ENCODE results near the gene ADAM12. TPM values are rescaled to one million over a fixed set of nuclear protein-coding genes. Genes with fewer than 3 reads are reported as not detected.
"Not testable (repeated sequence)": the region's sequence is repeated elsewhere in the genome, so short reads cannot be mapped to it uniquely, and the experiment has no call there.

The ADAM12 gene
- total RNA-seq, 2 donors from 2014 or later: 15.2 to 36.6 TPM

- Mint-ChIP-seq H3K36me3 (ENCODE audit: low read depth) (no peaks in the 10 kb centered on the region), H3K27me3 (no peaks in the 10 kb centered on the region), H3K27ac (no peak overlapping the region), H3K4me3 (no peak overlapping the region), H3K4me1 (no peaks in the 10 kb centered on the region)
- ATAC-seq: no peak
- H3K9me3 ChIP-seq (ENCODE audit: control insufficient read depth, low read length, poor library complexity, severe bottlenecking): no peaks in the 10 kb centered on the region
- DNase-seq: no peak
Observed at GRCh38 chr10:126397640-126398382, 9.5 kb upstream of the ADAM12 start.

- H3K27me3 Mint-ChIP-seq: no peaks in the 10 kb centered on the region
- no peak overlapping the region for H3K27ac Mint-ChIP-seq
- H3K9me3 ChIP-seq (ENCODE audit: control insufficient read depth, low read length, poor library complexity, severe bottlenecking): no peaks in the 10 kb centered on the region
- DNase-seq: no peak
- no peak overlapping the region for H3K4me3 Mint-ChIP-seq
- no peaks in the 10 kb centered on the region for H3K4me1 Mint-ChIP-seq
- ATAC-seq: no peak
- H3K36me3 Mint-ChIP-seq (ENCODE audit: low read depth): no peaks in the 10 kb centered on the region
Observed at GRCh38 chr10:126397156-126397555, 8.9 kb upstream of the ADAM12 start.

- H3K27ac Mint-ChIP-seq: no peak overlapping the region
- no peaks in the 10 kb centered on the region for H3K27me3 Mint-ChIP-seq
- H3K36me3 Mint-ChIP-seq (ENCODE audit: low read depth): no peaks in the 10 kb centered on the region
- H3K4me1 Mint-ChIP-seq: no peaks in the 10 kb centered on the region
- ATAC-seq (no peak), DNase-seq (no peak)
- H3K9me3 ChIP-seq (ENCODE audit: control insufficient read depth, low read length, poor library complexity, severe bottlenecking): no peaks in the 10 kb centered on the region
- no peak overlapping the region for H3K4me3 Mint-ChIP-seq
Observed at GRCh38 chr10:126394948-126395347, 6.7 kb upstream of the ADAM12 start.

- DNase-seq (no peak), ATAC-seq (no peak)
- no peaks in the 10 kb centered on the region for H3K4me1 Mint-ChIP-seq
- H3K4me3 Mint-ChIP-seq: no peak overlapping the region
- no peaks in the 10 kb centered on the region for H3K9me3 ChIP-seq (ENCODE audit: control insufficient read depth, low read length, poor library complexity, severe bottlenecking)
- H3K27ac Mint-ChIP-seq: no peak overlapping the region
- H3K36me3 Mint-ChIP-seq (ENCODE audit: low read depth): no peaks in the 10 kb centered on the region
- H3K27me3 Mint-ChIP-seq: no peaks in the 10 kb centered on the region
Observed at GRCh38 chr10:126393076-126393475, 4.8 kb upstream of the ADAM12 start.

- Mint-ChIP-seq H3K27me3 (no peaks in the 10 kb centered on the region), H3K4me3 (no peak overlapping the region), H3K36me3 (ENCODE audit: low read depth) (no peaks in the 10 kb centered on the region), H3K4me1 (no peaks in the 10 kb centered on the region), H3K27ac (no peak overlapping the region)
- DNase-seq: no peak
- H3K9me3 ChIP-seq (ENCODE audit: control insufficient read depth, low read length, poor library complexity, severe bottlenecking): no peaks in the 10 kb centered on the region
- no peak for ATAC-seq
Observed at GRCh38 chr10:126392469-126392868, 4.2 kb upstream of the ADAM12 start.

- Mint-ChIP-seq H3K4me1 (peaks cover 2% of the 10 kb centered on the region), H3K27ac (peak overlapping the region; percentile 17), H3K4me3 (peak overlapping the region; percentile 5), H3K36me3 (ENCODE audit: low read depth) (no peaks in the 10 kb centered on the region), H3K27me3 (peaks cover 4% of the 10 kb centered on the region)
- H3K9me3 ChIP-seq (ENCODE audit: control insufficient read depth, low read length, poor library complexity, severe bottlenecking): no peaks in the 10 kb centered on the region
- no peak for ATAC-seq
- no peak for DNase-seq
Observed at GRCh38 chr10:126392068-126392467, 3.8 kb upstream of the ADAM12 start.

- no peak overlapping the region for H3K4me3 Mint-ChIP-seq
- H3K4me1 Mint-ChIP-seq: peaks cover 6% of the 10 kb centered on the region
- ATAC-seq (no peak), DNase-seq (no peak)
- peaks cover 2% of the 10 kb centered on the region for H3K36me3 Mint-ChIP-seq (ENCODE audit: low read depth)
- peaks cover 11% of the 10 kb centered on the region for H3K27me3 Mint-ChIP-seq
- H3K27ac Mint-ChIP-seq: peak overlapping the region; percentile 17
- no peaks in the 10 kb centered on the region for H3K9me3 ChIP-seq (ENCODE audit: control insufficient read depth, low read length, poor library complexity, severe bottlenecking)
Observed at GRCh38 chr10:126391192-126391885, 3.1 kb upstream of the ADAM12 start.

- no peaks in the 10 kb centered on the region for H3K9me3 ChIP-seq (ENCODE audit: control insufficient read depth, low read length, poor library complexity, severe bottlenecking)
- Mint-ChIP-seq H3K4me1 (peaks cover 11% of the 10 kb centered on the region), H3K27me3 (peaks cover 20% of the 10 kb centered on the region), H3K36me3 (ENCODE audit: low read depth) (peaks cover 4% of the 10 kb centered on the region), H3K4me3 (no peak overlapping the region), H3K27ac (no peak overlapping the region)
- ATAC-seq (peak; percentile 72), DNase-seq (no peak)
Observed at GRCh38 chr10:126390324-126390723, 2.0 kb upstream of the ADAM12 start.

GRCh38 chr10:126387041-126387921 is 996 bp downstream of the ADAM12 start:
- Mint-ChIP-seq H3K36me3 (ENCODE audit: low read depth) (peaks cover 4% of the 10 kb centered on the region), H3K27me3 (peaks cover 20% of the 10 kb centered on the region), H3K4me3 (peak overlapping the region; percentile 95), H3K4me1 (peaks cover 11% of the 10 kb centered on the region), H3K27ac (peak overlapping the region; percentile 63)
- peak; percentile 29 to 59 (median 44) for DNase-seq
- no peaks in the 10 kb centered on the region for H3K9me3 ChIP-seq (ENCODE audit: control insufficient read depth, low read length, poor library complexity, severe bottlenecking)
- ATAC-seq: peak; percentile 62

- H3K4me3 Mint-ChIP-seq: no peak overlapping the region
- ATAC-seq (no peak), DNase-seq (no peak)
- H3K4me1 Mint-ChIP-seq: peaks cover 11% of the 10 kb centered on the region
- peaks cover 4% of the 10 kb centered on the region for H3K36me3 Mint-ChIP-seq (ENCODE audit: low read depth)
- H3K27me3 Mint-ChIP-seq: peaks cover 20% of the 10 kb centered on the region
- no peaks in the 10 kb centered on the region for H3K9me3 ChIP-seq (ENCODE audit: control insufficient read depth, low read length, poor library complexity, severe bottlenecking)
- no peak overlapping the region for H3K27ac Mint-ChIP-seq
Observed at GRCh38 chr10:126384269-126384873, 3.9 kb downstream of the ADAM12 start.

- peaks cover under 1% of the 10 kb centered on the region for H3K27me3 Mint-ChIP-seq
- H3K27ac Mint-ChIP-seq: no peak overlapping the region
Observed at GRCh38 chr10:126380352-126381076, 7.8 kb downstream of the ADAM12 start.

GRCh38 chr10:126379166-126379565 is 9.1 kb downstream of the ADAM12 start:
- H3K36me3 Mint-ChIP-seq (ENCODE audit: low read depth); H3K9me3 ChIP-seq (ENCODE audit: control insufficient read depth, low read length, poor library complexity, severe bottlenecking); ATAC-seq; H3K4me1 Mint-ChIP-seq; H3K27ac Mint-ChIP-seq; DNase-seq; H3K4me3 Mint-ChIP-seq; H3K27me3 Mint-ChIP-seq: not testable (repeated sequence)

More at GRCh38 chr10:126380352-126381076, 7.8 kb downstream of the ADAM12 start:
- Mint-ChIP-seq H3K4me3 (no peak overlapping the region), H3K4me1 (no peaks in the 10 kb centered on the region), H3K36me3 (ENCODE audit: low read depth) (no peaks in the 10 kb centered on the region)
- H3K9me3 ChIP-seq (ENCODE audit: control insufficient read depth, low read length, poor library complexity, severe bottlenecking): no peaks in the 10 kb centered on the region
- ATAC-seq (no peak), DNase-seq (no peak)
